ENCODE results near the gene BCAS1.

DNA sequence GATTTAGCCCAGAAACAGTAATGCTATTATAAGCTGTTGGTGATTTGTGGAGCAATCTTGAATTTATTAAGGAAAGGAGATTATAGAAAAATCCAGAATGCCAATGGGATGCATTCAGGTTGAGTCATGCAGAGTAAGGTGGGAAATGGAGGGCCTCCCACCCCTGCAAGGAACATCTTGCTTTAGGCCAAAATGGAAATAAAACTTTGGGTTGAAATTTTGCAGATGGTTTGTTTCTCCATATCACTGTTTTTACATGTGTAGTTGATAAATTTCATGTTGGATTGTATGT lies 152.4 kb downstream of the BCAS1 start:
- no peak for TF ChIP-seq POLR2A (IDR thresholded peaks at IDR 0.05)
- TF ChIP-seq, protein P1, sequence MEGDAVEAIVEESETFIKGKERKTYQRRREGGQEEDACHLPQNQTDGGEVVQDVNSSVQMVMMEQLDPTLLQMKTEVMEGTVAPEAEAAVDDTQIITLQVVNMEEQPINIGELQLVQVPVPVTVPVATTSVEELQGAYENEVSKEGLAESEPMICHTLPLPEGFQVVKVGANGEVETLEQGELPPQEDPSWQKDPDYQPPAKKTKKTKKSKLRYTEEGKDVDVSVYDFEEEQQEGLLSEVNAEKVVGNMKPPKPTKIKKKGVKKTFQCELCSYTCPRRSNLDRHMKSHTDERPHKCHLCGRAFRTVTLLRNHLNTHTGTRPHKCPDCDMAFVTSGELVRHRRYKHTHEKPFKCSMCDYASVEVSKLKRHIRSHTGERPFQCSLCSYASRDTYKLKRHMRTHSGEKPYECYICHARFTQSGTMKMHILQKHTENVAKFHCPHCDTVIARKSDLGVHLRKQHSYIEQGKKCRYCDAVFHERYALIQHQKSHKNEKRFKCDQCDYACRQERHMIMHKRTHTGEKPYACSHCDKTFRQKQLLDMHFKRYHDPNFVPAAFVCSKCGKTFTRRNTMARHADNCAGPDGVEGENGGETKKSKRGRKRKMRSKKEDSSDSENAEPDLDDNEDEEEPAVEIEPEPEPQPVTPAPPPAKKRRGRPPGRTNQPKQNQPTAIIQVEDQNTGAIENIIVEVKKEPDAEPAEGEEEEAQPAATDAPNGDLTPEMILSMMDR (IDR thresholded peaks at IDR 0.05) = no peak
